ENCODE measurements around the gene FRMD4A.

GRCh38 chr10:13913897-13914296 is 416.8 kb downstream of the FRMD4A start:
- no peak for TF ChIP-seq POLR2AphosphoS5 (IDR thresholded peaks at IDR 0.05)
- no peak for TF ChIP-seq CTCF (IDR thresholded peaks at IDR 0.05)
